ENCODE measurements around the gene OBP2B. TPM values are rescaled to one million over a fixed set of nuclear protein-coding genes. Genes with fewer than 3 reads are reported as not detected.

OBP2B gene
- total RNA-seq, 1 experiment from 2014 or later, result not detected

DNA sequence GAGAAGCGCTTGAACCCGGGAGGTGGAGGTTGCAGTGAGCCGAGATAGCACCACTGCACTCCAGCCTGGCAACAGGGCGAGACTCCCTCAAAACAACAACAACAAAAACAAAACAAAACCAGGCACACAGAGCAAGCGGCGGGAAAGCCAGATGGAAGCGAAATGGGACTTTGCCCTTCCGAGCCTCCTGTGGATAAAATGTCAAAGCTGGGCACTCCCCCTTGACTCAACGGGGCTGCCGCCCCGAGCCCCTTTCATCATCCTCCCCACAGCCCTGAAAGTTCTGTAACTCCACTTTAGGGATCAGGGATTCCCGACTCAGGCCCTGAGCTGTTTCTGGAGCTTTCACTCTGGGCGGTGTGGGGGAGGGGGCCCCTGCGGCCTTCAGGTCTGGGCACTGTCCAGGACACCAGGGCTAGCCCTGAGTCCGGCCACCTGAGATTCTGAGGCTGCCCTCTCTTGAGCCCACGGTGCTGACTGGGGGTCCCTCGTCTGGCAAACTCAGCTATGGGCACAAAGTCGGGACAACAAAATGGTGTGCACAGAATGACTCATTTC is 30.6 kb upstream of the OBP2B start:
- H3K4me3 ChIP-seq, result no peak overlapping the region
- no peak for DNase-seq
- intact Hi-C loops (cut with micrococcal nuclease; ENCODE audit: unreplicated experiment), result loop anchor here (1.0 kb wide), 2 partner anchors 51 to 90 kb away; no protein-coding TSS in a partner anchor
- H3K36me3 ChIP-seq (ENCODE audit: low read depth), result no peaks in the 10 kb centered on the region
- no TSS peak for BruUV-seq (replicated peaks)
- no peaks in the 10 kb centered on the region for H4K20me1 ChIP-seq (ENCODE audit: insufficient read depth)
- CTCF ChIA-PET, result interaction anchor here (1.2 to 1.5 kb wide), 3 partner anchors 11 to 53 kb away, joined by 4 to 10 read pairs (median 10); no protein-coding TSS in a partner anchor
- POLR2A ChIA-PET (ENCODE audit: unreplicated experiment), result interaction anchor here (0.6 kb wide), 1 partner anchor 116 kb away, joined by 18 read pairs; no protein-coding TSS in a partner anchor
- no peaks in the 10 kb centered on the region for H3K9me3 ChIP-seq (ENCODE audit: insufficient read depth, low read depth)
- no peak overlapping the region for H3K27ac ChIP-seq
- no peaks in the 10 kb centered on the region for H3K9me2 ChIP-seq (ENCODE audit: insufficient read depth)
- no peak overlapping the region for H2AFZ ChIP-seq
- no peak for TF ChIP-seq CTCF (conservative IDR thresholded peaks at IDR 0.05)
- no peak for TF ChIP-seq EZH2 (IDR thresholded peaks at IDR 0.05; ENCODE audit: low read depth)
- 0 out of 2 replicates have a peak, but pooled peaks cover 3% of the 10 kb centered on the region for H3F3A ChIP-seq (ENCODE audit: insufficient read depth, low read depth)
- H3K27me3 ChIP-seq (ENCODE audit: insufficient read depth, low read depth), result no peaks in the 10 kb centered on the region
- no peak overlapping the region for H3K4me2 ChIP-seq
- no peaks in the 10 kb centered on the region for H3K79me2 ChIP-seq (ENCODE audit: low read depth)
- H3K4me1 ChIP-seq (replicated peaks; ENCODE audit: insufficient read depth), result no peaks in the 10 kb centered on the region

- Histone ChIP-seq H3K4me2 (no peak overlapping the region), H3K27ac (no peak overlapping the region)
- intact Hi-C loops (cut with micrococcal nuclease; ENCODE audit: unreplicated experiment), result loop anchor here (1.0 kb wide), 2 partner anchors 51 to 90 kb away; no protein-coding TSS in a partner anchor
These were observed 29.9 kb upstream of the OBP2B start for GRCh38 chr9:133238851-133239532.

More at GRCh38 chr9:133238851-133239532, 29.9 kb upstream of the OBP2B start:
- H3K9me2 ChIP-seq (ENCODE audit: insufficient read depth), result no peaks in the 10 kb centered on the region
- BruUV-seq (replicated peaks), result no TSS peak
- H4K20me1 ChIP-seq (ENCODE audit: insufficient read depth), result no peaks in the 10 kb centered on the region
- no peak overlapping the region for H2AFZ ChIP-seq
- H3K27me3 ChIP-seq (ENCODE audit: insufficient read depth, low read depth), result no peaks in the 10 kb centered on the region
- no peaks in the 10 kb centered on the region for H3K79me2 ChIP-seq (ENCODE audit: low read depth)
- CTCF ChIA-PET, result interaction anchor here (0.9 to 1.5 kb wide), 7 partner anchors 12 to 91 kb away, joined by 4 to 10 read pairs (median 5); no protein-coding TSS in a partner anchor
- TF ChIP-seq CTCF (conservative IDR thresholded peaks at IDR 0.05), result peak; percentile 71
- TF ChIP-seq EZH2 (IDR thresholded peaks at IDR 0.05; ENCODE audit: low read depth), result no peak
- POLR2A ChIA-PET (ENCODE audit: unreplicated experiment), result interaction anchor here (0.6 kb wide), 1 partner anchor 116 kb away, joined by 18 read pairs; no protein-coding TSS in a partner anchor
- 0 out of 2 replicates have a peak, but pooled peaks cover 3% of the 10 kb centered on the region for H3F3A ChIP-seq (ENCODE audit: insufficient read depth, low read depth)
- no peaks in the 10 kb centered on the region for H3K9me3 ChIP-seq (ENCODE audit: insufficient read depth, low read depth)
- H3K4me3 ChIP-seq, result no peak overlapping the region
- DNase-seq, result peak in 1 of 2 experiments; percentile 83
- no peaks in the 10 kb centered on the region for H3K36me3 ChIP-seq (ENCODE audit: low read depth)
- no peaks in the 10 kb centered on the region for H3K4me1 ChIP-seq (replicated peaks; ENCODE audit: insufficient read depth)

All from PC-9 (cell line).